OCI-M2 (cell line): ENCODE data around the gene RNF26.

Experiments used
- DNase-seq: peaks from one replicate; lab custom pipeline; 2025; ENCODE audit not compliant: unreplicated experiment; lab: John Stamatoyannopoulos, UW

RNF26 gene

DNA sequence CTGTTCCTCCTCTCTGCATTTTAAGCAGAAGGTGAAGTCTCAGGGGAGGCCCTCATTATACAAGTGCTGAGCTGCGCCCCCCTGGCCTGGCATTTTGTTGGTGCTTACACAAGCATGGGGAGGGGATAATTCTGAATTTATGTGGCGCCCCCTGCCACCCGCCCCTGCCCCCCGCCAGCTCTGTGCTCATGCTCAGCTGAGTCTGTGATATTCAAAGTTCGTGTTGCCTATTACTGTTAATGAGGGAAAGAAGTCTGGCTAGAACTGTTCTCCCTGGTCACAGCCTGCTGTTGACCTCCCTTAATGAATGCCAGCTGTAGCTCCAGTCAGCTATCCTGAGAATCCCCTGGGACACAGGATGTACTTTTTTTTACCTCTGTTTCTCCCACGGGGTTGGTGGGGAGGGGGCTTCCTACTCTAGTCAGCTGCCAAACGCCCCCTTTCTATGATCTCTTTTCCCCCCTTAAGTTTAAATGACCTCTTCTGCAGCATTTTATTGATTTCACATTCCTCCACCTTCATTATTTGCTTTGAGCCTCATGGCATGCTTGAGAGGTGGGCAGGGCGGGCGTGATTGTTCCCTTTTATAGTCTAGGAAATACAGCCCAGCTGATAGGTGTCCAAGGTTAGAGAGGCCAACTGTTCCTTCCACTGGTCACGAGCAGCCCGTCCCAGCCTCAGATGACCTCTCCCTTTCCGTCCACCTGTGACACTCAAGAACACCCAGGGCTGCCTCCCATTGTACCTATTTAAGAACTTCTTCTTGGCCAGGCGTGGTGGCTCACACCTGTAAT, 35.0 kb downstream of the RNF26 start:
- no peak for DNase-seq

DNA sequence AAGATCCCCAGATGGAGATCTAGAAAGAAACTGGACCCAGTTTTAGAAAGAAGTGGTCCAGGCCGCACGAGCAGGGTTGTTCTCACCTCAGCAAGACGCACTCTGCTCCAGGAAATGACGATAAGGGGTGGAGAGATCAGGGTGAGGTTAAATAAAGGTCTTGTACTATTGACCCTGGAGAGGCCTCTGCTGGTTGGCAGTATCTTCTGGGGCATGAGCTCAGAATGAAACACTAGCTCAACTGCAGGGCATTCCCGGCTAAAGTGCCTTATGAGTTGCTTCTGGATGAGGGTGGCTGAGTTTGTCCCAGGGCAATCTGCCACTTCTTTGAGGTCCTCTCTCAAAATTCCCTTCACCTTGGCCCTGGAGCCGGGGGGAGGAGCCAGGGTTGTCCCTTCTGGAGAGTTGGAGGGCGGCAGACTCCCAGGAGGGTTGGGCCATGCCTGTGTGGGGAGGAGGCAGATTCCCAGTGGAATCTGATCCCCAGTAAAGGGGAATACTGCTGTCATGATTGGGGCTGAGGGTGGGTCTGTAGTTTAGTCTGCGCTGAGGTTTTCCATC, 36.2 kb downstream of the RNF26 start:
- no peak for DNase-seq

DNA sequence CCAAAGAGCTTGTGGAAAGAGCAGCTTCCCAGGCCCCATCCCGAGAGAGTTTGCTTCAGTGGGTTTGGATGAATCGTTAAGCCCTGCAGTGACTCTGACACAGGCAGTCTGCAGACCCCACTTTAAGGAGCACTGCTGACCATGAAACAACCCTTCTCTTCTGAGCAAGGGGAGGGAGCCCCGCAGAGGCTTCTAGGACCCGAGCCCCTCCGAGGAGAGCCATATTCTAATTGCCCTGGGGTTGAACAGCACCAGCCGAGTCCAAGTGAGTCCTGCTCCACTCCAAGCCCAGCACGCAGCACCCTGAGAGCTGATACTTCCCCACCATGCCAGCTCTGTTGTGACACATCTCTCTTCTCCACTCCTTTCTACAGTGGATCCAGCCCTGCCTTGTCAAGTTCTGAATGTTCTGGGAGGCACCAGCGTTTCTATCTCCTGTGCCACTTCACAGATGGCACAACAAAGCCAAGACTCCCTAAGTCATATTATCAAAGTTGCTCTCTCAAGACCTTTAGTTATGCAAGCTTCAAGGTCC, 36.8 kb downstream of the RNF26 start:
- no peak for DNase-seq

DNA sequence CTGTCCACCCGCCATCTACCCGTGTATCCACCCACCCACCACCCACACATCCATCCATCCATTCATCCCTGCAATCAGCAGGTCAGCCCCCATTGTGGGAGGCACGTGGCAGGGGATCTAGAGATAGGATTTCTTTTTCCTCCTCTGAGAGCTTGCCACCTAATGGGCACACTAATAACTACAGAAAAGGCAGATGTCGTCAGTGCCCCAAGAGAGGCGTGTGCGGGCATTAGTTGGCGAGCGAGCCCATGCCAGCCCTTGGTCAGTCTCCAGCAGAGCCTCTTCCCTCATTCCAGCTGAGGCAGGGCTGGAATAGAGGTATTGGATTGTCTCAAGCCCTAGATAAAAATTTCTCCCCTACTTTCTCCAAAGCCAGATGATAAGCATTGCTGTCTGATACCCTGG, 37.5 kb downstream of the RNF26 start:
- DNase-seq = no peak

DNA sequence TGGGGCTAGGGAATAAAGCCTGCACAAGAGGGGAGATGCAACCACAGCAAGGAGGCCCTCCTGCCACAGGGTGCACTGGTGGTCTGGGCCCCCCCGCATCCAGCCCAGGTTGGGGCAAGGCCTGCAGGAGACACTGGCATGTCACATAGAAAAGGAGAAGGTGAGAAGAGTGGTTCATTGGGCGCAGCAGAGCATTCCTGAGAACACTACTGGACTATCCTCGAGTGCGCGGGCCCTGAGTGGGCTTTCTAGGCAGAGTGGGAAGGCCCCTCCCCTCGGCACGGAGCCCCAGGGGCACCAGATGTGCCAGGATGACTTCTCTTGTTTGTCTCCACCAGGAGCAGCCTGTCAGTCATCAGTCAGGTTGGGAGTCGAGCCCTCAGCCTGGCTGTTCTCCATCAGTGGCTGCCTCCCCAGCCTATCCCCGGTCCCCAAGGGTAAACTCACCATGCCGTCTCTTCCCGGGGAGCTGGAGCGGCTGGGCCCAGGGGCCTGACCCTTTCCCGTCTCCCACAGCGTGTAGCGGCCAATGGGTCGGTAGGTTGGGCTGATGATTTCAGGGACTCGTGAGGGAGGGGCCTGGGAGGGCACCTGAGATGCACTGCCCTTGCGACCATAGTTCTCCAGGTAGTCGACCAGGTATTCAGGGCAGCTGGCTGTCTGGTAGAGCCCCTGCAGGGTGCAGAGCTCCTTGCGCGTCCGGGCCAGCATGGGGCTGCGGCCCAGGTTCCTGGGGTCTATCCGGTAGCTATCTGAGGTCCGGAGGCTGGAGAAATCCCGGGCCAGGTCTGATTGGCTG, 38.1 kb downstream of the RNF26 start:
- no peak for DNase-seq

DNA sequence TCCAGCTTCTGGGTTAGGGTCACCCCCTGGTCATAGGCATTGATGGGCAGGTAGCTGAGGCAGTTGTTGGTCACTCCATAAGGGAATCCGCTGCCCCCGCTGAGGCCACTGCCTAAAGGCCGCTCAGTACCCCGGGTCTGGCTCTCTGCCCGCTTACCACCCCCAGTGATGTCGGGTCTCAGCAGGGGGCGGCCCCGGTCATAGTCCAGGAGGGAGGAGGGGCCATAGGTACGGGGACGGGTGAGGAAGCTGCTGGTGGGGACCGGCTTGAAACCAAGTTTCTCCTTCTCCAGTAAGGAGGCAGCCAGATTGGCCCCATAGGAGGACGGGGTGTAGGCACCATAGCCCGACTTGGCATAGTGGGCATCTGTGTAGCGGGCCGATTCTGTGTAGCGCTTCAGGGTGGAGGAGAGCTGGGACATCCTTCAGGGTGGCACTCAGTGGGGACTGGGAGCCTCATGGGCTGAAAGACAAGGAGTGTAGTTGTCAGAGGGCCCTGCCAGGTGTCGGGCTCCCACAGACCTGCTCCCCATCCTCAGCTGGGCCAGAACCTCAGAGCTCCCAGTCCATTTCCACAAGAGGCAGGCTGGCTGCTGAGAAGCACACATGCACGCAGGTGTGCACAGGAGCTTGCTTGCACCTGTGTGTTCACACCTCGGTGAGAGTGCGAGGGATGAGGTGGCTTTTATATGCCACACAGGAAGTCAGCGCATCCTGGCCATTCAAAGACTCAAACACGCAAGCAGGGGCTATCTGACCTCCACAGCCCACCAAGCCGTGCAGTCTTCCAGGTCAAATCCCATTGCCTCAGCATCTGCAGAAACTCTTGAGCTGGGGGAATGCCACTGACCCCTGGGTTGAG, 39.0 kb downstream of the RNF26 start:
- DNase-seq = no peak

DNA sequence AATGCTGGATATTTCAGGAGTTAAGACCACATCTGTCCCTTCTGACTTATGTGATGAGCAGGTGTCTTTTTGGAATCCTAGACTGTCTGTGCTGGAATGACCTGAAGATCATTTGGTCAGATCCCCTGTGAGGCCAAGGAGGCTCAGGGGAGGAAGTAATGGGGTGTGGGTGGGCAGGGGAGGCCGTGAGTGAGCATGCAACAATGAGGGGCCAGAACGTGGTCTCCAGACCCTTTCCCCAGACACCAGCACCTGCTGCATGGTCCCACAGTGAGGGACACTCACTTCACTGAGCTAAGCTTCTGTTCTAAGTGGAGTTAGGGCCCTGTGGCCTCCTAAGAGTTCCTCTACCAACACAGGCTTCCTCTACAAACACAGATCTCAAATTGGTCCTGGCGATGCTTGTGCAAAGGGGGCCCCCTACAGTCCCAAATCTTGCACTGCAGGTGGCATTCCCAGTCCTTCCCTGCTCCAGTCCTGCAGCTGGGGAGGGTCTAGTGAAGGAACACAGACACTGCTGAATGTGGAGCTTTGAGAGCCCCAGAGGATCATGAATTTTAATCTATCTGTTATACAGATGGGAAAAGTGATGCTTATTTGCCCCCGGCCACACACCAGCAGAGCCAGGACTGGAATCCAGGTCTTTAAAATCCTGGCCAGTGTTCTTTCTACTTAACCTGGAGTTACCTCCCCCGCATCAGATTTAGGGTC, 39.7 kb downstream of the RNF26 start:
- DNase-seq = no peak

DNA sequence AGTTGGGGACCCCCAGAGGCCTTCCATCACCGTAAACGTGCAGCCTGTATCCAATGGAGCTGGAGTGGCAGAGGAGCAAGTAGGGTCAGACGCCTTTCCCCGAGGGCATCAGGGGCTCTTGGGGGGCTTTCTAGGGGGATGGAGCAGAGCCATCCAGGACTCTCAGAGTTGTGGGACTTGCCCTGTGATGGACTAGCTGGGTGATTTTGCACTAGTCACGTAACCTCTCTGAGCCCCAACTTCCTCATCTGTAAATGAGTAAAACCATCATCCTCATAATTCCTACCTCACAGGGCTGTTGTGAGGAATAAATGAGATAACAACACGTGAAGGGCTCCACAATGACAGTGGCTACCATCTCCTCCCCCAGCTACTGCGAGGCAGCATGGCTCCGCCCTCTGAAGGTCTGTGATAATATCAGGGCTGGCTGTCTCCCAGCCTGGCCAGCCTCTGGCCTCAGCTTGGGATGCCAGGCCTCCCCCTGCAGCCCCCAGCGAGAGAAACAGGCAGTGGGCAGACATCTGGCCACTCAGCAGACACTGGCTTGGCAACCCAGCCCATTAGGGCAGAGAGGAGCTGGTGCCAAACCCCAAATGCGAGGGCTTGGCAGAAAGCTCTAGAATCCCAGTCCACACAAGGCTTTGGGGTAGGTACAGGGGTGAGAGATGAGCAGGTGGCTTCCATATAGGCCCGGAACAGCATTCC, 40.5 kb downstream of the RNF26 start:
- DNase-seq = no peak

DNA sequence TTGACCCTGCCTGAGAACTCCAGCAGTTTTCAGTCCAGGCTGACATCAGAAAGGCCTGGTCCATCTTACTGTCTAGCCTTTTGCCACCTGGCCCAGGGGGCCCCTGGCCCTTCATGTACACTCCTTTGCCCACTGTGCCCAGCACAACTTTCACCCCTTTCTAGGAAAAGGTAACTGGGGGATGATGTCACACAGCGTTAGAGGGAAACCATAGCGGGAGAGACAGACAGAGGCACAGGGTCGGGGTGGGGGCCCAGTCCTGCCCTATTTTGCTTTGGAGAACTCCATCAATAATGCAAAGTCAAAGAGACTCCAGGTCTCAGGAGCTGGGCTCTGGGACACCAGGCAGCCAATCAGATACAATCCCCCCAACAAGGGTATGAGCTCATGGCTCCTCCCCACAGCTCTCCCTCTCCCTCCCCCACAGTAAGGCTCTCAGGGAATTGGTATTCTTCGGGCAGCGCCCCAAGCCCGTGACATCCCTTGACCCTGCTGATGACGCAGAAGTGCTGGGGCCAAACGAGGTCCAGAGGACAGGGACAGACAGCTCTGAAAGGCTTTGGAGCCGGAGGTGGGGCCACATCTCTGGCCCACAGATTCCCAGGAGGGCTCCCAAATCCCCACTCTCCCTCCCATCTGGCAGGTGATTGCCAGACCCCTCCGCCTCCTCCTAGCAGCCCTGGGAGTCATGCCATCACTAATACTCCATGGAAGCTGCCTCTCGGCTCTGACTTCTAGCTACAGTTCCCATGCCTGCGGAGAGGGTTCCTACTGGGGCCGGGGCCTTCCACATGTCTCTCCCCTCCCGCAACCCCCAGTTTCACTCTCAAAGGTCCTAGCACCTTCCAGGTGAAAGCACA, 41.2 kb downstream of the RNF26 start:
- no peak for DNase-seq

DNA sequence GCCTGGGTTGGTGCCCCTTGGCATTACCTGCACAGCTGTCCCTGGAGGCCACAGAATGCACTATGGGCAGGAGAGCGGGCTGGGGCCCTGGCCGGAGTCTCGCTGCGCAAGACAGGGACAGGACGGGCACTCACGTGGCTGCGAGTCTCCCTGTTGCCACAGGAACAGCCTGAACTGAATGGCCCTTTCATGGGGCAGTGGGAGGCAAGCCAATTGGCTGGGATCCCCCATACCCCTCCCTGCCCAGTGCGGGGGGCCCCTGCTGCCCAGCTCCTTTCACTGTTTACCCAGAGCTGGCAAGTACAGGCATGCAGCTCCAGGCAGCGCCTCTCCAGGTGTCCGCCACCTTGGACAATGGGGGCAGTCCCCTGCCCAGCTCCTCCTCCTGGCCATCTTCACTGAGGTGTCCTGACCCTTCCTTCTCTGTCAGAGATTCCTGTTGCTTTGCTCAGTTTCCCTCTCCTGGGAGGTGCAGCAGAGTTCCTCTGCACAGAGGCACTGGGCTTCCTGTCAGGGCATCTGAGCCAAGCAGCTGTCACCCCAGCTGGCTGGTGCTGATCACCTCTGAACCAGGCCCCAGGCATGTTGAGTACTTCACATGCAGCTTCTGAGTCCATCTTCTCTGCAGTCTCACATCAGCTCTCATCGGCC, 42.0 kb downstream of the RNF26 start:
- no peak for DNase-seq

DNA sequence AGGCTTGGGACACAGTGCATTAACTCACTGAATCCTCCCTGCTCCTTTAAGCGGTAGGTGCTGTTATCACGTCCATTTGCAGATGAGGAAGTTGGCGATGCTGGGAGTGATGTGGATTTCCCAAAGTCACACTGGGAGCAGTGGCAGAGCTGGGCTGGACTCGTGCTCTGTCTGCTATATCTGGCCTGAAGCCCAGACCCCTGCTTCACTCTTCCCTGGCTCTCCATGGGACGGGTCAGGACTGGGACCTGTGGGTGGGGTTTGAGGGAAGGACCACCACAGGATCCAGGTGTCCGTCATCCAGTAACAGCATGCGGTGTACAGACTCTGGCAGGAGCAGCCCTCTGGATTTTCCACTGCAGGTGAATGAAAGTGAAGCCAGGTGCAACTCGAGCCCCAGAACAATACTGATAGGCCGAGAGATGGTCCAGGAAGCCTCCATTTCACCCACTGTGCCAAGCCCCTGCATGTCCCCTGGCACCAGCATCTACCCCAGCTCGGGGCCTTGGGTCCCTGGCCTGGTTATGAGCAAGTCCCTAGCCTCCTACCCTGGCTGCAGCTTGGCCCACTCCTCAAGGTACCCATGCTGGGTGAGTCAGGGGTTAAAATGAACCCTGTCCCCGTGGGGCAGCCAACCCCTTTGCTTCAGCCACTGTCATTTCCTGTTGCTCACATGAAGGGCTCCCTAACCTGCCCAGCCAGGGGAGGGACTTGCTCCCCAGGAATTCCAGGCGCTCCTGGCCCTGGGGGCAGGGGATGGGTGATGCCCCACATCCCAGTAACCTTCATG, 43.0 kb downstream of the RNF26 start:
- no peak for DNase-seq

DNA sequence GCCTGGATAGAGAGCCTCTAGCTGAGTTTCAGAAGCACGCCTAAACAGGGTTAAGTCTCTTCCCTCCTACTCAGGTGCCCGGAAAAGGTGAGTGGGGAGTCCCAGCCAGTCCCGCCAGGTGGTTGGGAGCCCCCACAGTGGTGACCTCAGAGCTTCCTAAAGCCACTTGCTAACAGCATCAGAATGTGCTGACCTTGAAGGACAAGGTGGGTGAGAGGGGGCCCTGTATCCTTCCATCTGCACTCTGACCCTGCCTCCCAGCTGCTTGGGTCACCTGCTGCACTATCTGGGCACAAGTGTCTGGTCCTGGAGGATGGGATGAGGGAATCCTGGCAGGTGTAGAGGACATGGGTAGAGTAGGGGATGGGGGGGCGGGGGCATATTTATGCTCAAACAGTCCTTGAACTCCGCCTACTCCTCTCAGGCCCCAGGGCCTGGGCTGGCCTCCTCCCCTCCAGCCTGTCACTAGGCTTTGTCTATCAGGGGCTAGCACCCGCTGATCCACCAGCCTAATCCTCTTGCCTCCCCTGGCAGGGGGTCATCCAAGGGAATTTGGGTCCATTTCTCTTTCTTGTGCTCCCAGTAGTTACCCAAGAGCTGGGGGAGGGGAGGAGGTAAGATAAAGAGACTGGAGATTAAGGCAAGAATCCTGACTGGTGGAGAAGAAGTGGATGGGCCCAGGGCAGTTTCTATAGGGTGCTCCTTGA, 43.8 kb downstream of the RNF26 start:
- DNase-seq = no peak

DNA sequence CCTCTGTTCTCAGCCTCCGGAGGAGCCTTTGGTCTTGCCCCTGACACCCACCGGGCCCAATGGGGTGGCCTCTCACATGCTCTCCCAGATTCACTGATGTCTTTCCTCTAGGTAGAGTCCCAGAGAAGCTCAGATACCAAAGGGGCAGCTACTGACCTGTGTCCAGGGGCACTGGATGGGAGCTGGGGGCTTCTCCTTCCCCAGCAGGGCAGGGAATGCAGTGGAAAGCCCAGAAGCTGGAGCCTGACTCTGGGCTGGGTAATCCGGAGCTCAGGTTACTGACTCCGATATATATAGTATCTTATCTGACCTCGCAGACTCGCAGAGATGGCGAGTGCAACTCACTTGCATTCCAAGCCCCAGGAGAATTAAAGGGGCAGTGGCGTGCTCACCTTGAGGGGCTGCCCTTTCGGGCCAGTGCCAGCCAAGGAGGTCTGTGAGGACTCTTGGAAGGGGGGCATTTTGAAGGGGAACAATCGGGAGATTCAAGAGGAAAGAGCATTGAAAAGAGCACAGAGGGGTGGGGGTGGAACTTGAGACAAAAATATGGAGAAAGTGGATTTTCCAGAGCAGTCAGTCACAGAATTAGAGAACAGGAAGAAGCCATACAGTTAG, 44.6 kb downstream of the RNF26 start:
- DNase-seq = no peak

DNA sequence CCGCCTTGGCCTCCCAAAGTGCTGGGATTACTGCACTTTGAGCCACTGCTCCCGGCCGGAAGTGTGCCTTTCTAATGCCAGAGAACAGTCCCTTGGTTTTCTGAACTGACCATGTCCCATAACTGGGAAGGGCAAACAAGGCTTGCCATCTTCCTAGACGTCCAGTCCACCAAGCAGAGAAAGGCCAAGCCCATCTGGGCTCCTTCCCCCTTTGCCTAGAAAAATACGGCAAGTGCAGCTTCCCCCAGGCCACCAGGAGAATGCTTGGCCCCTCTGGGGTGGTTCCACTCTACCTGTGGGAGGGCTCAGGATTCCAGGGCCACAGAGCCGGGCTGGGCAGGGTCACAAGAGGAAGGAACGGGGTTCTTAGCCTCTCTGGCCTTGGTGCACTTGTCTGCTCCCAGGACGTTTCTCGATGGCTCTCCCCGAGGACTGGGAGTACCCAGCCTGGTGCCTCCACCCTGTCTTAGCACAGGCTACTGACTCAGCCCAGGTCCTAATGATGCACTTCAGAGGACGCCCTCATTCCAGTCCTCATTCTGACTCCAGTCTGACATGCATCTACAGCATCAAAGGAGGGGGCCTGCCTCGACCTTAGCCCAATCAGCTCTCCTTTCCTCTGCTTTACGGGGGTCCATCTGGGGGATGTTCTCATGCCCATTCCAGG, 46.0 kb downstream of the RNF26 start:
- DNase-seq = no peak

DNA sequence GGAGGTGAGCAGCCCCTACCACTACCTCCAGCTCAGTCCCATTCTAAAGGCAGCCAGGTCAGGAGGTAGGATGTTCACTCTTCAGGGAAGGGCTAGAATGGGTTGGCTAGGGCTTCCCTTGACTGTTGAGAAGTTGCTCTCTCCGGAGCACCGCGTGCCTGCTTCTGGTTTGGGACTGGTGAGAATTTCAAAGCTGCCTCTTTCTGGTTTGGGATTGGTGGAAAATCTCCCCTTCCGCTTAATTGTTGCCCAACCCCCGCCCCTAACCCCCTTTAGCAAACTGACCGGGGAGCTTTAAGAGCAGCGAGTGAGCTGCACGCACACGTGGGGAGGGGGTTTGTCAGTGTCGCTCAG, 46.5 kb downstream of the RNF26 start:
- DNase-seq = no peak
